Suprapubic skin (tissue), 3 donors: ENCODE results near the gene ISLR2.

Experiments used
- POLR2AphosphoS5 ChIP-seq, 3 donors: sonication (generic); formaldehyde crosslinking; IDR thresholded peaks; one replicate each; pipeline ENCODE4 v1.6.1; 2017; ENCODE audit warnings: antibody characterized with exemption in 3 of 3
- TF ChIP-seq, protein P1 (sequence below), 2 donors: fragments of 200-600 bp in 1 of 2; fragments of 450-650 bp in 1 of 2; sonication (generic) in 1 of 2; IDR thresholded peaks; one replicate each; pipeline ENCODE4 v1.5.1; 2016 to 2019; ENCODE audit warnings: antibody characterized with exemption in 2 of 2, mild to moderate bottlenecking in 1 of 2, moderate library complexity in 1 of 2

DNA sequence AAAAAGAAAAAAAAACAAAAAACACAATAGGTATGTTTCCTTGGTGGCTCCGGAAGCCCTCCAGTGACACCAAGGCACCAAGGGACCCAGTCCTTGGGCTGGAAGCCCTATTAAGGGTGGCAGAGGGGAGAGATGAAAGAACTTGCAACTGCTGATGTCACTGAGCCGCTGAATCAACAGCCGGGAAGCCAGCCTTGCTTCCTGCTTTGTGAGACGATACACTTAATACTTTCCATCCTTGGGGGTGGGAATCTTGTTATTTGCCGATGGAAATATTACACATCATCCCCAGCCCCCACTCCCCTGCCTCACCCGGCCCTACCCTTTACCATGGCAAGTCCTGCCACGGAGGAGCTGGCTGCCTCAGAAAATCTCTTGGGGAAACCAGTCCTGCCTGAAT lies 5.6 kb upstream of the ISLR2 start:
- TF ChIP-seq POLR2AphosphoS5 (IDR thresholded peaks at IDR 0.05), result no peak
- TF ChIP-seq, protein P1, sequence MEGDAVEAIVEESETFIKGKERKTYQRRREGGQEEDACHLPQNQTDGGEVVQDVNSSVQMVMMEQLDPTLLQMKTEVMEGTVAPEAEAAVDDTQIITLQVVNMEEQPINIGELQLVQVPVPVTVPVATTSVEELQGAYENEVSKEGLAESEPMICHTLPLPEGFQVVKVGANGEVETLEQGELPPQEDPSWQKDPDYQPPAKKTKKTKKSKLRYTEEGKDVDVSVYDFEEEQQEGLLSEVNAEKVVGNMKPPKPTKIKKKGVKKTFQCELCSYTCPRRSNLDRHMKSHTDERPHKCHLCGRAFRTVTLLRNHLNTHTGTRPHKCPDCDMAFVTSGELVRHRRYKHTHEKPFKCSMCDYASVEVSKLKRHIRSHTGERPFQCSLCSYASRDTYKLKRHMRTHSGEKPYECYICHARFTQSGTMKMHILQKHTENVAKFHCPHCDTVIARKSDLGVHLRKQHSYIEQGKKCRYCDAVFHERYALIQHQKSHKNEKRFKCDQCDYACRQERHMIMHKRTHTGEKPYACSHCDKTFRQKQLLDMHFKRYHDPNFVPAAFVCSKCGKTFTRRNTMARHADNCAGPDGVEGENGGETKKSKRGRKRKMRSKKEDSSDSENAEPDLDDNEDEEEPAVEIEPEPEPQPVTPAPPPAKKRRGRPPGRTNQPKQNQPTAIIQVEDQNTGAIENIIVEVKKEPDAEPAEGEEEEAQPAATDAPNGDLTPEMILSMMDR (IDR thresholded peaks at IDR 0.05), result no peak
